Gastroesophageal sphincter (tissue), 4 donors: ENCODE measurements around the gene SLC38A6. TPM values are rescaled to one million over a fixed set of nuclear protein-coding genes. Genes with fewer than 3 reads are reported as not detected.

Experiments used
- ATAC-seq: fragments of 150-250 bp; one replicate; pipeline ENCODE4 v1.9.1; 2016; ENCODE audit warnings: mild to moderate bottlenecking, moderate library complexity
- H3K27ac ChIP-seq, 4 donors: fragments of 200-600 bp; sonication (generic) in 3 of 4; 1 replicate in 3 of 4; 2 replicates in 1 of 4; pipeline ENCODE4 v1.5.1; 2016 to 2019
- H3K27me3 ChIP-seq: fragments of 200-600 bp; sonication (generic); one replicate; pipeline ENCODE4 v1.5.1; 2019
- H3K36me3 ChIP-seq, 2 donors: fragments of 200-600 bp; sonication (generic); one replicate each; pipeline ENCODE4 v1.5.1; 2019; ENCODE audit warnings: control low read depth in 1 of 2
- H3K4me1 ChIP-seq, 3 donors: fragments of 200-600 bp; sonication (generic); 1 replicate in 2 of 3; 2 replicates in 1 of 3; pipeline ENCODE4 v1.5.1; 2016 to 2019; ENCODE audit warnings: control low read depth in 2 of 3
- H3K4me3 ChIP-seq, 2 donors: fragments of 200-600 bp; sonication (generic); one replicate each; pipeline ENCODE4 v1.5.1; 2019; ENCODE audit warnings: mild to moderate bottlenecking in 1 of 2, moderate library complexity in 1 of 2
- H3K9me3 ChIP-seq, 3 donors: fragments of 200-600 bp; sonication (generic); one replicate each; pipeline ENCODE4 v1.5.1; 2017 to 2019; ENCODE audit warnings: control low read depth in 2 of 3
- EP300 ChIP-seq: sonication (generic); formaldehyde crosslinking; IDR thresholded peaks from one replicate; pipeline ENCODE4 v1.6.1; 2017; ENCODE audit warnings: antibody characterized with exemption, mild to moderate bottlenecking
- POLR2A ChIP-seq, 2 donors: fragments of 450-650 bp; IDR thresholded peaks; one replicate each; pipeline ENCODE4 v1.6.1; 2017; ENCODE audit warnings: antibody characterized with exemption in 2 of 2, mild to moderate bottlenecking in 2 of 2, moderate library complexity in 1 of 2
- POLR2AphosphoS5 ChIP-seq: sonication (generic); formaldehyde crosslinking; IDR thresholded peaks from one replicate; pipeline ENCODE4 v1.6.1; 2017; ENCODE audit warnings: antibody characterized with exemption
- WGBS, 2 donors: methylation state at CpG; one replicate each; pipeline ENCODE4 v1.1.5; 2018; ENCODE audit warnings: low coverage in 1 of 2; 5-methylcytosine and 5-hydroxymethylcytosine counted together
- total RNA-seq, 4 donors: library from RNA; depleted of rRNA; stranded (reverse); fragments of >200 nt; gene quantifications; one replicate each; pipeline ENCODE4 v1.1.0, GENCODE V29; 2016
- TF ChIP-seq, protein P1 (sequence below), 4 experiments: fragments of 200-600 bp in 2 of 4; fragments of 450-650 bp in 2 of 4; sonication (generic) in 1 of 4; IDR thresholded peaks; one replicate each; pipeline ENCODE4 v1.5.1; 2017 to 2019; ENCODE audit warnings: antibody characterized with exemption in 4 of 4, mild to moderate bottlenecking in 2 of 4, moderate library complexity in 2 of 4

The SLC38A6 gene
- total RNA-seq, 4 donors from 2014 or later: 11.9 to 19.9 (median 16.2) TPM

DNA sequence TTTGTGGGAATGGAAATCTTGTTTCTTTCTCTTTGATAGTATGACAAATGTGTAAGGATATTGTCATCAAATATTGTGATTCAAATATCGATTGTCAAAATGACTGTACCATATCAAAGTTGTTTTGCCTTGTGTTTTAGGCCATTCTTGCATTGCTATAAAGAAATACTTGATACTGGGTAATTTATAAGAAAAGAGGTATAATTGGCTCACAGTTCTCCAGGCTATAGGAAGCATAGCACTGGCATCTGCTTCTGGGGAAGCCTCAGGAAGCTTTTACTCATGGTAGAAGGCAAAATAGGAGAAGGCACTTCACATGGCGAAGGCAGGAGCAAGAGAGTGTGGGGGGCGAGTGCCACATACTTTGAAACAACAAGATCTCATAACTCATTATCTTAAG, 8.0 kb upstream of the SLC38A6 start:
- no peaks in the 10 kb centered on the region for H3K27me3 ChIP-seq

DNA sequence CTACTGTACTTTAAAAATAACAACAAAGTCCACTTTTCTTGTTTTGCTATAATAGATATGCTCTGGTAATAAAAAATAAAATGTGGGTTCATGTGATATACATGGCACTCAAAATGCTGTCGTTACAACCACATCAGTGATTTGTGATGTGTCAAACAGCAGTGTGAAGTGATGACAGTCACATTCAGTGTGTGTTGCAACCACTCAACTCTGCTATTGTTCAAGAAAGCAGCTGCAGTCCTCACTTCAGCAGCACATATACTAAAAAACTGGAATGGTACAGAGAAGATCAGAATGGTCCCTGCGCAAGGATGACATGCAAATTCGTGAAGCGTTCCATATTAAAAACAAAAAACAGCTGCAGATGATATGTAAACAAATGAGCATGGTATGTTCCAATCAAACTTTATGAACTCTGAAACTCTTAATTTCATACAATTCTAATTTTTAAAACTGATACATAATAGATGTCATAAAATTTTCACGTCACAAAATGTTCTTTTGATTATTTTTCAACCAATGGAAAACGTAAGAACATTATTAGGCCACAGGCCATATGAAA, 6.9 kb upstream of the SLC38A6 start:
- Histone ChIP-seq H3K36me3 (peaks cover 0 to 38% of the 10 kb centered on the region in 2 donors), H3K27me3 (no peaks in the 10 kb centered on the region), H3K27ac (no peak overlapping the region), H3K4me1 (peaks cover 0 to 22% (median 4%) of the 10 kb centered on the region in 3 donors), H3K4me3 (no peak overlapping the region), H3K9me3 (no peaks in the 10 kb centered on the region)
- no peak for ATAC-seq
- TF ChIP-seq POLR2AphosphoS5: no peak
- no peak for TF ChIP-seq EP300
- TF ChIP-seq POLR2A (IDR thresholded peaks at IDR 0.05): no peak
- 73 to 75% methylated on average over 6 of the region's 6 CpGs for WGBS, 2 donors

More for the DNA sequence above, 8.0 kb upstream of the SLC38A6 start:
- Histone ChIP-seq H3K27ac (no peak overlapping the region), H3K36me3 (peaks cover 0 to 38% of the 10 kb centered on the region in 2 donors), H3K9me3 (no peaks in the 10 kb centered on the region), H3K4me1 (peaks cover 0 to 11% (median 3%) of the 10 kb centered on the region in 3 donors), H3K4me3 (no peak overlapping the region)
- TF ChIP-seq POLR2AphosphoS5: no peak
- TF ChIP-seq, protein P1, sequence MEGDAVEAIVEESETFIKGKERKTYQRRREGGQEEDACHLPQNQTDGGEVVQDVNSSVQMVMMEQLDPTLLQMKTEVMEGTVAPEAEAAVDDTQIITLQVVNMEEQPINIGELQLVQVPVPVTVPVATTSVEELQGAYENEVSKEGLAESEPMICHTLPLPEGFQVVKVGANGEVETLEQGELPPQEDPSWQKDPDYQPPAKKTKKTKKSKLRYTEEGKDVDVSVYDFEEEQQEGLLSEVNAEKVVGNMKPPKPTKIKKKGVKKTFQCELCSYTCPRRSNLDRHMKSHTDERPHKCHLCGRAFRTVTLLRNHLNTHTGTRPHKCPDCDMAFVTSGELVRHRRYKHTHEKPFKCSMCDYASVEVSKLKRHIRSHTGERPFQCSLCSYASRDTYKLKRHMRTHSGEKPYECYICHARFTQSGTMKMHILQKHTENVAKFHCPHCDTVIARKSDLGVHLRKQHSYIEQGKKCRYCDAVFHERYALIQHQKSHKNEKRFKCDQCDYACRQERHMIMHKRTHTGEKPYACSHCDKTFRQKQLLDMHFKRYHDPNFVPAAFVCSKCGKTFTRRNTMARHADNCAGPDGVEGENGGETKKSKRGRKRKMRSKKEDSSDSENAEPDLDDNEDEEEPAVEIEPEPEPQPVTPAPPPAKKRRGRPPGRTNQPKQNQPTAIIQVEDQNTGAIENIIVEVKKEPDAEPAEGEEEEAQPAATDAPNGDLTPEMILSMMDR (IDR thresholded peaks at IDR 0.05): no peak
- no peak for TF ChIP-seq EP300
- TF ChIP-seq POLR2A (IDR thresholded peaks at IDR 0.05): no peak
- no peak for ATAC-seq
- 90 to 100% methylated on average over 2 of the region's 3 CpGs for WGBS, 2 donors

DNA sequence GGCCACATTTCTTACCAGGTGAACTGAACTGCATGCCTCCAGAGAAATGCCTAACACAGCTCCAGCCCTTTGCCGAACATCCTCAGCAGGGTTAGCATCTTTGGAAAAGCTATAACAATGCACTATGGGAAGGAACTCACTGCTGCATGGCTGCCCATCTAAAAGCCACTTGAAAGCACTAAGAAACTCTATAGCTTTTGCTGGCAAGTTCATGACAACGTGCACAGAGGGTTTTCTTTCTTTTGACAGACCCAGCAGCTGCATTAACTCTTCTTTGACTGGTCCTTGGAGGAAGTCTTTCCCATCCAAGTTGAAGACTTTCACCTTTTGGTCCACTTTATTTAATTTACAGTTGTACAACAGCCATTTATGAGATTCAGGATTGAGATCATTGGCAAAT, 5.5 kb upstream of the SLC38A6 start:
- Histone ChIP-seq H3K27ac (no peak overlapping the region), H3K9me3 (no peaks in the 10 kb centered on the region), H3K4me1 (peaks cover 5 to 36% (median 8%) of the 10 kb centered on the region in 3 donors), H3K36me3 (peaks cover 0 to 38% of the 10 kb centered on the region in 2 donors), H3K27me3 (no peaks in the 10 kb centered on the region), H3K4me3 (no peak overlapping the region)
- 36% methylated on average over 2 of the region's 2 CpGs; no CpG with 5 or more reads in 1 of the 2 donors for WGBS, 2 donors
- no peak for ATAC-seq
- TF ChIP-seq POLR2AphosphoS5 (no peak), POLR2A (IDR thresholded peaks at IDR 0.05) (no peak), EP300 (no peak)
- TF ChIP-seq, protein P1 (IDR thresholded peaks at IDR 0.05): no peak

DNA sequence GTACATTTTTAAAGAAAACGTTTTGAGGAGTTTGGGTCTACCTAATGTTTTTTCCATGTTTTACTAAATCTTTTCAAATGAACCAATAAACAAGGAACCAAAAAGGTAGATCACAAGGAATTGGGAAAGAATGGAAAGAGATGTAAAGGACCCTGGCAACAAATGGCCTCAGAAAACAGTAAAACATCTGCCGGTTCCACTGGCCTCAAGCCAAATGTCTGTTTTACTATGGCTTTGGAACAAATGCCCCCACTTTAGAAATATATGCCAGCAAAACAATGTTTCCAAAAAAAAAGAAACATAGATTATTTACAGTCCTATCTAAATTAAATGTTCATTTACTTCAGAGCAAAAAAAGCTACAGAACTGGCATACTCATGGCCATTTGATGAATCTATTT, 3.2 kb upstream of the SLC38A6 start:
- Histone ChIP-seq H3K9me3 (no peaks in the 10 kb centered on the region), H3K27me3 (no peaks in the 10 kb centered on the region), H3K4me3 (no peak overlapping the region), H3K36me3 (peaks cover 0 to 34% of the 10 kb centered on the region in 2 donors), H3K27ac (no peak overlapping the region), H3K4me1 (peaks cover 8 to 50% (median 11%) of the 10 kb centered on the region in 3 donors)
- 50 to 54% methylated on average over 2 of the region's 2 CpGs for WGBS, 2 donors
- ATAC-seq: no peak
- no peak for TF ChIP-seq POLR2A (IDR thresholded peaks at IDR 0.05)
- TF ChIP-seq, protein P1 (IDR thresholded peaks at IDR 0.05): no peak
- TF ChIP-seq EP300: no peak
- no peak for TF ChIP-seq POLR2AphosphoS5

DNA sequence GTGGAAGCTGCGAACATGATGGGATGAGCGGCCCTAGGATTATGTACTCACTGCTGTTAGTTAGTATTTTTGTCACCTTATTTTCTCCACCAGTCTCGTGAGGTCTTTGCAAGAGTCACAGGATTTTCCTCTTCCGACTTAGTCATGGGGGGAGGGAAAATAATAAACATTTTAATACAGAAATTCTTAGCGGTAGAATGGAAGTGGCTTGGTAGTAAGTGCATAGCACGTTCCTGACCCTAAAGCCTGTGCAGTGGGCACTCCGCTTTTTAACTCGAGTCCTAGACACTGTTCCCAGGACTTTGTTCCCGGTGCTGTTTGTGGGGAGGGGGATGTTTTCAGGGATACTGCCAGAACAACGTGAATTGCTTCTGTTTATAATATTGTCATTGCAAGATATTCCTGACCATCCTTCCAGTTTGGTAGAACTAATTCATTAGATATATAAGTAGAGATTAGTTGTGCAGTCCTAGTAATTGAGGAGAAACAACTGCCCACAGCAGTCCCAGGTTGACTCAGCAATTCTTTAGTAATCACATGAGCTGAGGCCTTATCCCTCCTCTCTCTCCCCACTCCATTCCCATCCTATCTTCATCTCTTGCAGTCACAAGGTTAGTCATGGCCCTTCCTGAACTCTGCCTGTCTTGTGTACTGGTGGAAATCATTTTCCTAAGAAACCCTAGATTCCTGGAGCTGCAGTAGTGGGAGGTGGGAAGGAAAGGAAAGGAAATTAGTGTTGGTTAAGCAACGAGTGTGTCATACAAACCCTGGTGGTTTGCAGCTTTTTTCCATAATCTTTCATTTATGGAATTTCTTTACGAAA, 799 bp downstream of the SLC38A6 start:
- Histone ChIP-seq H3K9me3 (no peaks in the 10 kb centered on the region), H3K27me3 (no peaks in the 10 kb centered on the region), H3K4me3 (peak overlapping the region; percentile 49 to 81), H3K27ac (peak overlapping the region; percentile 2 to 94 (median 92)), H3K4me1 (peaks cover 8 to 58% (median 11%) of the 10 kb centered on the region in 3 donors), H3K36me3 (peaks cover 0 to 17% of the 10 kb centered on the region in 2 donors)
- WGBS, 2 donors: 8 to 11% methylated on average over 12 of the region's 12 CpGs
- TF ChIP-seq EP300: no peak
- TF ChIP-seq POLR2AphosphoS5: no peak
- TF ChIP-seq POLR2A (IDR thresholded peaks at IDR 0.05): no peak
- TF ChIP-seq, protein P1 (IDR thresholded peaks at IDR 0.05): no peak
- no peak for ATAC-seq
